HCT116 (cell line): ENCODE results near the gene AVPI1. TPM values are rescaled to one million over a fixed set of nuclear protein-coding genes. Genes with fewer than 3 reads are reported as not detected.

ENCODE experiments used
- ATAC-seq: fragments of 200-7000 bp; cut with Tn5 transposase; 2 replicates; pipeline ENCODE4 v1.9.1; 2020; ENCODE audit warnings: mild to moderate bottlenecking, moderate library complexity
- BruUV-seq: library from RNA; stranded (reverse); fragments of 400-500 nt; replicated peaks from 2 replicates; lab custom pipeline; 2021; lab: Mats Ljungman, UMichigan
- CTCF ChIA-PET: fragments of 300-600 bp; sonication (Branson Sonifier 250); formaldehyde crosslinking; loops from one replicate; lab custom pipeline; 2021; ENCODE audit warnings: antibody characterized with exemption; lab: Charles Lee
- POLR2A ChIA-PET: fragments of 300-600, 350-600 bp; sonication (Branson Sonifier 250); formaldehyde crosslinking; loops from one replicate; lab custom pipeline; 2021; ENCODE audit warnings: antibody characterized with exemption; lab: Charles Lee
- RAD21 ChIA-PET, 2 experiments: fragments of 300-600 bp; sonication (Branson Sonifier 250); formaldehyde crosslinking; loops; one replicate each; lab custom pipeline; 2023; ENCODE audit warnings: low total read pairs in 2 of 2; ENCODE audit not compliant: uncharacterized antibody in 2 of 2, unreplicated experiment in 2 of 2, low non-redundant PET in 1 of 2; lab: Charles Lee
- DNase-seq: peaks from one replicate; pipeline ENCODE4 v3.0.0-alpha.2; 2010; ENCODE audit warnings: low read depth, low spot score
- H2AFZ ChIP-seq: fragments of 200-600 bp; shearing (Covaris generic), sonication (generic); 2 replicates; pipeline ENCODE4 v1.6.1; 2017; ENCODE audit warnings: low read depth, mixed run types, mixed read lengths, antibody characterized with exemption, low read length; ENCODE audit not compliant: poor library complexity, severe bottlenecking
- H3K27ac ChIP-seq: 2 replicates; pipeline ENCODE4 v1.5.1; 2012; ENCODE audit warnings: low read depth, low read length
- H3K27me3 ChIP-seq: fragments of 200-600 bp; sonication (generic); 2 replicates; pipeline ENCODE4 v1.6.1; 2016; ENCODE audit warnings: mixed run types, low read length, mixed read lengths; ENCODE audit not compliant: insufficient read depth
- H3K36me3 ChIP-seq, 2 experiments: fragments of 200-500 bp in 1 of 2; fragments of 200-600 bp in 1 of 2; sonication (Bioruptor generic) in 1 of 2; sonication (generic) in 1 of 2; 2 replicates each; pipeline versions ENCODE4 v1.5.1 to v1.6.1; 2014 to 2016; ENCODE audit warnings: low read length in 2 of 2, inconsistent platforms in 1 of 2, mixed read lengths in 1 of 2, mixed run types in 1 of 2; ENCODE audit not compliant: insufficient read depth in 2 of 2, control insufficient read depth in 1 of 2
- H3K4me1 ChIP-seq, 2 experiments: fragments of 200-600 bp in 1 of 2; sonication (generic) in 1 of 2; 2 replicates each; pipeline versions ENCODE4 v1.5.1 to v1.6.1; 2012 to 2017; ENCODE audit warnings: low read length in 2 of 2, inconsistent platforms in 1 of 2, mild to moderate bottlenecking in 1 of 2, mixed read lengths in 1 of 2, mixed run types in 1 of 2, moderate library complexity in 1 of 2; ENCODE audit not compliant: insufficient read depth in 2 of 2, control insufficient read depth in 1 of 2
- H3K4me2 ChIP-seq: fragments of 200-600 bp; sonication (generic); 2 replicates; pipeline ENCODE4 v1.6.1; 2017; ENCODE audit warnings: mixed run types, low read length, mixed read lengths
- H3K4me3 ChIP-seq, 2 experiments: fragments of 200-600 bp in 1 of 2; sonication (generic) in 1 of 2; replicated peaks in 1 of 2; 2 replicates each; pipeline ENCODE4 v1.5.1; 2011 to 2016; ENCODE audit warnings: low read length in 2 of 2, control low read depth in 1 of 2, low read depth in 1 of 2, mild to moderate bottlenecking in 1 of 2, mixed read lengths in 1 of 2, mixed run types in 1 of 2
- H3K79me2 ChIP-seq: fragments of 200-600 bp; sonication (generic); 2 replicates; pipeline ENCODE4 v1.6.1; 2017; ENCODE audit warnings: mild to moderate bottlenecking, mixed run types, low read length, moderate library complexity, mixed read lengths; ENCODE audit not compliant: insufficient read depth
- H3K9ac ChIP-seq: fragments of 200-600 bp; sonication (generic); 2 replicates; pipeline ENCODE4 v1.6.1; 2016; ENCODE audit warnings: low read length, mixed read lengths
- H3K9me2 ChIP-seq: fragments of 200-600 bp; sonication (generic), shearing (Covaris generic); 2 replicates; pipeline ENCODE4 v1.6.1; 2017; ENCODE audit warnings: mixed run types, mild to moderate bottlenecking, moderate library complexity; ENCODE audit not compliant: insufficient read depth
- H3K9me3 ChIP-seq, 2 experiments: fragments of 200-500 bp in 1 of 2; fragments of 200-600 bp in 1 of 2; sonication (Bioruptor generic) in 1 of 2; sonication (generic) in 1 of 2; 2 replicates each; pipeline ENCODE4 v1.6.1; 2014 to 2017; ENCODE audit warnings: low read length in 2 of 2, mixed read lengths in 2 of 2, inconsistent platforms in 1 of 2, low read depth in 1 of 2, mild to moderate bottlenecking in 1 of 2, mixed run types in 1 of 2, moderate library complexity in 1 of 2; ENCODE audit not compliant: control insufficient read depth in 1 of 2, insufficient read depth in 1 of 2
- H4K20me1 ChIP-seq: fragments of 200-600 bp; sonication (generic), shearing (Covaris generic); 2 replicates; pipeline ENCODE4 v1.6.1; 2017; ENCODE audit warnings: mixed run types, mild to moderate bottlenecking, moderate library complexity; ENCODE audit not compliant: insufficient read depth
- CBX3 ChIP-seq: IDR thresholded peaks from 2 replicates; pipeline ENCODE4 v1.6.1; 2012; ENCODE audit warnings: low read depth
- CTCF ChIP-seq, 3 experiments: fragments of 200-600 bp in 1 of 3; sonication (generic) in 1 of 3; IDR thresholded peaks in 2 of 3; conservative IDR thresholded peaks in 1 of 3; 2 replicates each; pipeline ENCODE4 v1.5.1; 2012 to 2017; ENCODE audit warnings: low read depth in 2 of 3, low read length in 2 of 3, antibody characterized with exemption in 1 of 3, borderline replicate concordance in 1 of 3, control low read depth in 1 of 3, mild to moderate bottlenecking in 1 of 3, mixed read lengths in 1 of 3, mixed run types in 1 of 3, moderate library complexity in 1 of 3; ENCODE audit not compliant: insufficient read depth in 1 of 3
- JUND ChIP-seq: IDR thresholded peaks from 2 replicates; pipeline ENCODE4 v1.6.1; 2012
- MAX ChIP-seq: IDR thresholded peaks from 2 replicates; pipeline ENCODE4 v1.6.1; 2012
- REST ChIP-seq: IDR thresholded peaks from 2 replicates; pipeline ENCODE4 v1.6.1; 2012; ENCODE audit warnings: low read depth
- SRF ChIP-seq: IDR thresholded peaks from 2 replicates; pipeline ENCODE4 v1.6.1; 2012; ENCODE audit warnings: low read depth
- ZFX ChIP-seq: fragments of 450-650 bp; IDR thresholded peaks from 2 replicates; pipeline ENCODE4 v1.6.1; 2017
- ZNF274 ChIP-seq: fragments of 200-500 bp; sonication (Bioruptor generic); IDR thresholded peaks from 2 replicates; pipeline ENCODE4 v1.6.1; 2014; ENCODE audit warnings: mild to moderate bottlenecking, low read depth, low read length, inconsistent platforms
- intact Hi-C: fragments of 100-400 bp; cut with micrococcal nuclease; formaldehyde crosslinking; loops from 2 replicates; pipeline ENCODE4 v1.10.0; 2022
- total RNA-seq: library from RNA; stranded (reverse); gene quantifications from one replicate; pipeline ENCODE4 v1.2.1, GENCODE V29; 2021; ENCODE audit not compliant: unreplicated experiment

Gene AVPI1
- total RNA-seq, 1 experiment from 2014 or later = 26.7 TPM

DNA sequence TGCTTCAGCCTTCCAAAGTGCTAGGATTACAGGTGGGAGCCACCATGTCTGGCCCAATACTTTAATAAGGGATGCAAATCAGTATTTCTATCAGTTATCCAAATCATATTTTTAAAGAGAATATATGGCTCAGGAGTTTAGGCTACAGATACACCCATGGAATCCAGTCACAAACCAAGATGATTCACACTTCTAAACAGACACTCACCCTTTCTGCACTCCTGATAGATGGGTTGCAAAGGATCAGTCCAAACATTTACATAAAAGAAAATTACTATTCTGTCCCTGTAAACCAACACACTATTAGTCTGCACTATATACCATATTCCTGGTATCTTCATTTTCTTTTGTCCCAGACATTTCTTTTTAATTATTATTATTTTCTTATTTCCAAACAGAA is 55.9 kb downstream of the AVPI1 start:
- BruUV-seq = TSS peak; percentile 8
- Histone ChIP-seq H2AFZ (no peak overlapping the region), H3K27ac (no peak overlapping the region), H3K9me2 (no peaks in the 10 kb centered on the region), H3K27me3 (no peaks in the 10 kb centered on the region), H3K4me1 (peaks cover 0 to 27% of the 10 kb centered on the region in 2 experiments; a peak in 3 of 4 replicates), H3K36me3 (no peaks in the 10 kb centered on the region), H3K9ac (no peak overlapping the region)
- intact Hi-C loops = no loop called here
- RAD21 ChIA-PET = no interaction called here
- DNase-seq (no peak), ATAC-seq (no peak)
- no peak for TF ChIP-seq ZNF274
- TF ChIP-seq JUND = no peak
- TF ChIP-seq REST = no peak
- no peak for TF ChIP-seq CBX3
- no peak for TF ChIP-seq CTCF (IDR thresholded peaks at IDR 0.05 in 2 of 3, conservative IDR thresholded peaks at IDR 0.05 in 1 of 3; ENCODE audit: borderline replicate concordance in 1 of 3, insufficient read depth in 1 of 3, low read depth in 2 of 3, low read length in 2 of 3)
- TF ChIP-seq MAX = no peak
- TF ChIP-seq ZFX = no peak
- TF ChIP-seq SRF = no peak
- TF ChIP-seq, all 23 proteins: peak for 0
- Histone ChIP-seq H3K79me2 (peaks cover 6% of the 10 kb centered on the region; the same call in 1 of the 2 replicates), H4K20me1 (no peaks in the 10 kb centered on the region), H3K4me2 (no peak overlapping the region), H3K4me3 (no peak overlapping the region), H3K9me3 (no peaks in the 10 kb centered on the region)
- ChIA-PET CTCF (no interaction called here), POLR2A (no interaction called here)
